GM21737 (cell line): ENCODE data around the gene SLC12A8.

ENCODE experiments used
- ATAC-seq: cut with Tn5 transposase; IDR thresholded peaks from one replicate; pipeline ENCODE4 v1.9.1; 2021; ENCODE audit warnings: mild to moderate bottlenecking, moderate library complexity; ENCODE audit not compliant: unreplicated experiment

SLC12A8 gene

DNA sequence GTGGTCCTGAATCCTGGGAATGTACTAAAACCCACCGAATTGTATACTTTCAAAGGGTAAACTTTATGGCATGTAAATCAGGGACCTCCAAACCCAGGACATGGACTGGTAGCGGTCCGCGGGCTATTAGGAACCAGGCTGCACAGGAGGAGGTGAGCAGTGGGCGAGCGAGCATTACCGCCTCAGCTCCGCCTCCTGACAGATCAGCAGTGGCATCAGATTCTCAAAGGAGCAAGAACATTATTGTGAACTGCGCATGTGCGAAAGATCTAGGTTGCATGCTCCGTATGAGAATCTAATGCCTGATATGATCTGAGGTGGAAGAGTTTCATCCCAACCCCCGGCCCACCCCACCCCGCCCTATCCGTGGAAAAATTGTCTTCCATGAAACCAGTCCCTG, 178.9 kb downstream of the SLC12A8 start:
- no peak for ATAC-seq

DNA sequence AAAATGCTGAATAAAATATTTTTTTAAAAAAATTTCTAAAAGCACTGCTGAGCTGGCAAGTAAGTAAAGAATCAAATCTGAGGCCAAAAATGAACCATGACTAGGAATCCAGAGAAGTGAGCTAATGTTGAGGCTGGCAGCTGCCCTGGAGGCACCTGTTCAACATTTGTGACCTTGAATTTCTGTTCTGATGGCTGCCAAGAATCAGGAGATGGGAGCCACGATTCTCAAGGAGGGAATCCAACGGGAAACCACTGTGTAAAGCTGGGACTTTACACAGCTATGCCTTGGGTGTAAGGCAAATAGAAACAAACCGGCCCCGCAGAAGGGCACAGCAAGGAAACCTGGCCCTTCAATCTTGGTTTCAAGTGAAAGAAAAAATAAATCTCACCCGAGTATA, 179.4 kb downstream of the SLC12A8 start:
- no peak for ATAC-seq

DNA sequence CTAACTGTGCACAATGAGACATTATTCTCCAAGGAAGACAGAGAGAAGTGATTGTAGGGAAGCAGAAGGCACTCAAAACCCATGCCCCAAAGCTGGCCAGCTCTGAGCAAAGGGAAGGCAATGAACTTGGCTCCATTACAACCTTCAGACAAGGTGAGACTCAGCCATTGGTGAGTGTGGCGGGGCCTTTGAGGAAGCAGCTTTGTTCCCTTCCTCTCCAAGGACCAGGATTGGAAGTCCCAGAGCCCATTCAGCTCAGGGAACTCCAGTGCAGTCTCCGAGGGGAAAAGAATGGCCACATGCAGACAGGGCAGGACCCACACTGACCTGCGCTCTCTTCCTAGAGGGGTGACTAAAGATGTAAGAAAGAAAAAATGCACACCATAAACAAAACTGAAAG, 179.9 kb downstream of the SLC12A8 start:
- ATAC-seq, result no peak
